Heart left ventricle (tissue), 16 donors: Measurements from ENCODE around the gene TSPOAP1. TPM values are rescaled to one million over a fixed set of nuclear protein-coding genes. Genes with fewer than 3 reads are reported as not detected.

Experiments
- ATAC-seq, 4 donors: fragments of 200-7000 bp; cut with Tn5 transposase; one replicate each; pipeline ENCODE4 v1.9.1; 2020 to 2022; ENCODE audit warnings: moderate library complexity in 4 of 4, mild to moderate bottlenecking in 3 of 4, moderate number of reproducible peaks in 1 of 4
- DNase-seq, 5 donors: peaks; one replicate each; pipeline ENCODE4 v3.0.0-alpha.2; 2020
- H3K27ac ChIP-seq, 12 donors: fragments of 200-600 bp; sonication (generic) in 4 of 12; one replicate each; pipeline versions ENCODE4 v1.5.0 to v1.8.0; 2016 to 2022; ENCODE audit warnings: mild to moderate bottlenecking in 2 of 12
- H3K27me3 ChIP-seq, 9 donors: fragments of 200-600 bp; sonication (generic) in 2 of 9; one replicate each; pipeline versions ENCODE4 v1.5.1 to v1.8.0; 2016 to 2022; ENCODE audit warnings: mild to moderate bottlenecking in 3 of 9
- H3K36me3 ChIP-seq, 9 donors: fragments of 200-600 bp; sonication (generic) in 2 of 9; one replicate each; pipeline versions ENCODE4 v1.5.0 to v1.8.0; 2018 to 2022; ENCODE audit warnings: mild to moderate bottlenecking in 2 of 9
- H3K4me1 ChIP-seq, 12 donors: fragments of 200-600 bp; sonication (generic) in 4 of 12; one replicate each; pipeline versions ENCODE4 v1.5.0 to v1.8.0; 2016 to 2022; ENCODE audit warnings: mild to moderate bottlenecking in 3 of 12
- H3K4me3 ChIP-seq, 12 donors: fragments of 200-600 bp; sonication (generic) in 4 of 12; one replicate each; pipeline versions ENCODE4 v1.5.0 to v1.8.0; 2017 to 2022; ENCODE audit warnings: mild to moderate bottlenecking in 9 of 12, moderate library complexity in 4 of 12
- H3K9me3 ChIP-seq, 12 donors: fragments of 200-600 bp; sonication (generic) in 4 of 12; one replicate each; pipeline versions ENCODE4 v1.5.0 to v1.8.0; 2016 to 2022; ENCODE audit warnings: mild to moderate bottlenecking in 1 of 12
- POLR2A ChIP-seq, 2 donors: fragments of 450-650 bp; IDR thresholded peaks; one replicate each; pipeline ENCODE4 v1.6.1; 2017; ENCODE audit warnings: antibody characterized with exemption in 2 of 2, mild to moderate bottlenecking in 2 of 2, moderate library complexity in 2 of 2
- WGBS, 4 donors: extraction: QIAGEN DNeasy Blood & Tissue Kit in 2 of 4; methylation state at CpG; one replicate each; pipeline versions ENCODE4 v1.1.5 to v1.1.7; 2013 to 2018; 5-methylcytosine and 5-hydroxymethylcytosine counted together
- intact Hi-C, 10 donors: fragments of 100-400 bp; cut with DNase I; formaldehyde crosslinking; loops; one replicate each; pipeline versions ENCODE4 v1.11.1 to v1.14.2; 2022
- long read RNA-seq, 3 donors: library from polyadenylated mRNA; unstranded; transcript quantifications; one replicate each; pipeline ENCODE4 v2.0.0, GENCODE V29; 2020 to 2021
- polyA plus RNA-seq, 2 donors: library from polyadenylated mRNA; stranded (reverse); fragments of 200-250 nt; gene quantifications; one replicate each; pipeline ENCODE4 v1.2.3, GENCODE V29; 2013
- total RNA-seq, 9 donors: library from RNA; depleted of rRNA in 2 of 9; stranded (reverse); fragments of >200 nt in 2 of 9; fragmentation: NEBNext Ultra II Directional in 3 of 9; extraction: Animal tissue kit (Norgen Biotek cat#: 25700) in 3 of 9; gene quantifications; one replicate each; pipeline versions ENCODE4 v1.1.0 to v1.2.4, GENCODE V29; 2016 to 2023
- TF ChIP-seq, protein P1 (sequence below), 12 donors: fragments of 200-600 bp; sonication (generic) in 4 of 12; IDR thresholded peaks; one replicate each; pipeline versions ENCODE4 v1.5.0 to v1.8.0; 2018 to 2022; ENCODE audit warnings: antibody characterized with exemption in 12 of 12, mild to moderate bottlenecking in 5 of 12
- donor health status: ischemic (EF 13 %, LVEDD 7.1; RV severe dilation, severe dysfunction).
- donor health status: healthy with polysubstance abuse.
- donor health status: DM: no; HTN: yes; CAD: no.
- donor health status: DM: no; HTN: no; CAD: no.
- donor health status: ischemic (EF 25% LVEDD 6.9; RV normal size, moderate dysfunction).
- donor health status: ischemic (EF 25% LVEDD 5.7; RV mildly dilated, moderate dysfunction).
- donor health status: healthy.
- donor health status: DM: yes; HTN: yes; CAD: no.
- donor health status: ischemic (EF 35%, LVEDD 5.7; RV mildly dilated, moderate dysfunction).
- donor health status: nonischemic (EF 11% LVEDD 7.7; RV severe dilation, severe dysfunction).
- donor health status: DM: yes; HTN: yes; CAD: no.
- donor health status: PGD.
- donor health status: ischemic (EF 29% LVEDD 5.4; RV normal size, mild dysfunction).
- donor health status: nonischemic (EF 23%, LVEDD 6.1; RV moderate dilation, normal function).

Gene TSPOAP1, protein sequence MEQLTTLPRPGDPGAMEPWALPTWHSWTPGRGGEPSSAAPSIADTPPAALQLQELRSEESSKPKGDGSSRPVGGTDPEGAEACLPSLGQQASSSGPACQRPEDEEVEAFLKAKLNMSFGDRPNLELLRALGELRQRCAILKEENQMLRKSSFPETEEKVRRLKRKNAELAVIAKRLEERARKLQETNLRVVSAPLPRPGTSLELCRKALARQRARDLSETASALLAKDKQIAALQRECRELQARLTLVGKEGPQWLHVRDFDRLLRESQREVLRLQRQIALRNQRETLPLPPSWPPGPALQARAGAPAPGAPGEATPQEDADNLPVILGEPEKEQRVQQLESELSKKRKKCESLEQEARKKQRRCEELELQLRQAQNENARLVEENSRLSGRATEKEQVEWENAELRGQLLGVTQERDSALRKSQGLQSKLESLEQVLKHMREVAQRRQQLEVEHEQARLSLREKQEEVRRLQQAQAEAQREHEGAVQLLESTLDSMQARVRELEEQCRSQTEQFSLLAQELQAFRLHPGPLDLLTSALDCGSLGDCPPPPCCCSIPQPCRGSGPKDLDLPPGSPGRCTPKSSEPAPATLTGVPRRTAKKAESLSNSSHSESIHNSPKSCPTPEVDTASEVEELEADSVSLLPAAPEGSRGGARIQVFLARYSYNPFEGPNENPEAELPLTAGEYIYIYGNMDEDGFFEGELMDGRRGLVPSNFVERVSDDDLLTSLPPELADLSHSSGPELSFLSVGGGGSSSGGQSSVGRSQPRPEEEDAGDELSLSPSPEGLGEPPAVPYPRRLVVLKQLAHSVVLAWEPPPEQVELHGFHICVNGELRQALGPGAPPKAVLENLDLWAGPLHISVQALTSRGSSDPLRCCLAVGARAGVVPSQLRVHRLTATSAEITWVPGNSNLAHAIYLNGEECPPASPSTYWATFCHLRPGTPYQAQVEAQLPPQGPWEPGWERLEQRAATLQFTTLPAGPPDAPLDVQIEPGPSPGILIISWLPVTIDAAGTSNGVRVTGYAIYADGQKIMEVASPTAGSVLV (N-terminal part only)
- total RNA-seq (10 to 100 TPM in 6 of 9 donors, 1 to 10 TPM in 3; 5.1 to 23.1 (median 13.3) TPM), polyA plus RNA-seq (10 to 100 TPM in 1 of 2 donors, 1 to 10 TPM in 1; 1.6 to 19.0 TPM)
- long read RNA-seq, donor 1, full-length matches to known transcripts = 5 of 39 reads
- long read RNA-seq, donor 1, partial matches to known transcripts = 20 of 39 reads
- long read RNA-seq, donor 1, other reads (novel, unspliced or antisense) = 14 of 39 reads
- long read RNA-seq, donor 2, partial matches to known transcripts = 8 of 14 reads
- long read RNA-seq, donor 2, other reads (novel, unspliced or antisense) = 6 of 14 reads
- long read RNA-seq, donor 3, full-length matches to known transcripts = 2 of 20 reads
- long read RNA-seq, donor 3, partial matches to known transcripts = 9 of 20 reads
- long read RNA-seq, donor 3, other reads (novel, unspliced or antisense) = 9 of 20 reads

DNA sequence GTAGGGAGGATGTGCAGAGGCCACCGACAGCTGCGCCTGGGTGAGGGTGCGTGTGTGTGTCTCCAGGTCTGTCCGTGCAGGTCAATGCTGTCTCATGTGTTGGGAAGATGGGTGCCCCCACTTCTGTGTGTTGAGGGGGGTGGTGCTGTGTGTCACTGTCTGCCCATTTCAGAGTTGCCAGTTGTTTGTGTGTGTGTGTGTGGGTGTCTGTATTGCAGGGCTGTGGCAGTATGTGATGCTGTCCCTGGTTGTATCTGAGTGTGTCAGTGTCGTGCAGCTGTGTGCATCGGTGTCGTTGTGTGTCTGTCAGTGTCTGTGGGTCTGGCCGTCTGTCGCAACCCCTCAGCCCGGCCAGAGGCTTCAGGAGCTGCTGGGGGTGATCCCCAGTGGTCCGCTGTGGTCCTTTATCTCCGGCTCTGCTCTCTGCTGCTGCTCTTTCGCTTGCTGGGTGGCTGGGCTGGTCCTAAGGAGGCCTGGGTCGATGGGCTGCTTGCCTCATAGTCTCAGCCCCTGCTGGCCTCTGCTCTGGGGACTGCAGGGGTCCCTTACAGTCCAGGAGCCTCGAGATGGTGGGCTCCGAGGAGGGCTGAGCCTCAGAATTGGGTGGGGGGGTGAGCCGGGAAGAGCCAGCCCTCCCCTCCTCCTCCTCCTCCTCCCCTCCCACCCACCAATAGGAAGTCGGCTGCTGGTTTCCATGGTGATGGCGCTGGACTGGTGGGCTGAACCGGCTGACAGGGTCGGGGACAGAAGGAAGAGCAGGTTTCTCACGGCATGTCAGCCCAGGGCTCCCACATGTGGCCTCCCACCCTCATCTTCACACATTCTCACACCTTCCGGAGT is at the start of gene TSPOAP1:
Gene TSPOAP1 (minus strand): TSS at position 601 of the 840 bp plus-strand sequence. CDS start 875 bp downstream, outside the sequence.
- no peak for ATAC-seq
- Histone ChIP-seq H3K9me3 (no peaks in the 10 kb centered on the region), H3K27me3 (peaks cover 0 to 54% (median 14%) of the 10 kb centered on the region in 9 donors), H3K36me3 (peaks cover 0 to 15% (median 0%) of the 10 kb centered on the region in 9 donors), H3K4me1 (peaks cover 0 to 30% (median 0%) of the 10 kb centered on the region in 12 donors), H3K27ac (peak within 1 kb of the TSS in 1 of 12 donors; percentile 100), H3K4me3 (peak within 1 kb of the TSS in 2 of 12 donors; percentile 58 to 79)
- 8 to 27% (median 22%) methylated on average over 14 to 23 of the region's 23 CpGs for WGBS, 4 donors
- TF ChIP-seq POLR2A (IDR thresholded peaks at IDR 0.05) = no peak
- TF ChIP-seq, protein P1, sequence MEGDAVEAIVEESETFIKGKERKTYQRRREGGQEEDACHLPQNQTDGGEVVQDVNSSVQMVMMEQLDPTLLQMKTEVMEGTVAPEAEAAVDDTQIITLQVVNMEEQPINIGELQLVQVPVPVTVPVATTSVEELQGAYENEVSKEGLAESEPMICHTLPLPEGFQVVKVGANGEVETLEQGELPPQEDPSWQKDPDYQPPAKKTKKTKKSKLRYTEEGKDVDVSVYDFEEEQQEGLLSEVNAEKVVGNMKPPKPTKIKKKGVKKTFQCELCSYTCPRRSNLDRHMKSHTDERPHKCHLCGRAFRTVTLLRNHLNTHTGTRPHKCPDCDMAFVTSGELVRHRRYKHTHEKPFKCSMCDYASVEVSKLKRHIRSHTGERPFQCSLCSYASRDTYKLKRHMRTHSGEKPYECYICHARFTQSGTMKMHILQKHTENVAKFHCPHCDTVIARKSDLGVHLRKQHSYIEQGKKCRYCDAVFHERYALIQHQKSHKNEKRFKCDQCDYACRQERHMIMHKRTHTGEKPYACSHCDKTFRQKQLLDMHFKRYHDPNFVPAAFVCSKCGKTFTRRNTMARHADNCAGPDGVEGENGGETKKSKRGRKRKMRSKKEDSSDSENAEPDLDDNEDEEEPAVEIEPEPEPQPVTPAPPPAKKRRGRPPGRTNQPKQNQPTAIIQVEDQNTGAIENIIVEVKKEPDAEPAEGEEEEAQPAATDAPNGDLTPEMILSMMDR (IDR thresholded peaks at IDR 0.05) = no peak
- intact Hi-C loops = loop anchor here in 3 of 10 donors (10.0 kb wide), 1 partner anchor 86 kb away; the partner anchor contains the start of gene RNF43 (in 3 of the 3)
- peak in 2 of 5 donors; percentile 17 to 67 for DNase-seq

DNA sequence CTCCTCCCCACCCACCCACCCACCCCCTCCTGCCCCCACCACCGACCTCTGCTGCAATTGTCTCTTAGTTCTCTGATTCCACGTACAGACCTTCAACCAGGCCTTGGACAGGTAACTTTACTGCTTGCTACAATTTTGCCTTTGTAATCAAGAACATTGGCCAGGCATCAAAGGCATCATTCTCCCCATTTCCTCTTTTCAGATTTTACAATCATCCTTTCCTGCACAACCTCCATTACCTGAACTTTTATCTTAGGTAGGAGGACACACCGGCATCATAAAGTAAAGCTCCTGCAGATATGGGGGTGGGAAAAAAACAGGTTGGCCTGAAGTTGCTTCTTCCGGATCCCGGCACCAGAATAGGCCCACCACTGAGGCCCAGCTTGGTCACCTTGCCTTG is 49.1 kb upstream of the TSPOAP1 start:
- Histone ChIP-seq H3K9me3 (no peaks in the 10 kb centered on the region), H3K27me3 (no peaks in the 10 kb centered on the region), H3K36me3 (no peaks in the 10 kb centered on the region), H3K4me3 (no peak overlapping the region), H3K4me1 (peaks cover 0 to 22% (median 0%) of the 10 kb centered on the region in 12 donors), H3K27ac (no peak overlapping the region)
- TF ChIP-seq, protein P1 (IDR thresholded peaks at IDR 0.05) = no peak
- TF ChIP-seq POLR2A (IDR thresholded peaks at IDR 0.05) = no peak
- WGBS, 4 donors = 75 to 91% (median 84%) methylated on average over 5 of the region's 5 CpGs
- intact Hi-C loops = loop anchor here in 1 of 10 donors (10.0 kb wide), 1 partner anchor 63 kb away; no protein-coding TSS in a partner anchor
- DNase-seq (no peak), ATAC-seq (no peak)

- no peak overlapping the region for H3K4me3 ChIP-seq
- H3K27ac ChIP-seq = no peak overlapping the region
- no peak for ATAC-seq
- DNase-seq = no peak
- no peaks in the 10 kb centered on the region for H3K9me3 ChIP-seq
- peaks cover 0 to 17% (median 0%) of the 10 kb centered on the region in 12 donors for H3K4me1 ChIP-seq
- intact Hi-C loops = loop anchor here in 1 of 10 donors (10.0 kb wide), 1 partner anchor 62 kb away; no protein-coding TSS in a partner anchor
- H3K27me3 ChIP-seq = no peaks in the 10 kb centered on the region
- TF ChIP-seq, protein P1 (IDR thresholded peaks at IDR 0.05) = no peak
- TF ChIP-seq POLR2A (IDR thresholded peaks at IDR 0.05) = no peak
- 67 to 78% (median 74%) methylated on average over 3 of the region's 3 CpGs for WGBS, 4 donors
- H3K36me3 ChIP-seq = no peaks in the 10 kb centered on the region
Observed at GRCh38 chr17:58377093-58377601, 48.6 kb upstream of the TSPOAP1 start.
